HG03108 (cell line): ENCODE data around the gene LYRM2.

Experiments used
- ATAC-seq: cut with Tn5 transposase; IDR thresholded peaks from one replicate; pipeline ENCODE4 v1.9.1; 2021; ENCODE audit warnings: moderate library complexity; ENCODE audit not compliant: unreplicated experiment

Gene LYRM2, protein sequence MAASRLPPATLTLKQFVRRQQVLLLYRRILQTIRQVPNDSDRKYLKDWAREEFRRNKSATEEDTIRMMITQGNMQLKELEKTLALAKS

DNA sequence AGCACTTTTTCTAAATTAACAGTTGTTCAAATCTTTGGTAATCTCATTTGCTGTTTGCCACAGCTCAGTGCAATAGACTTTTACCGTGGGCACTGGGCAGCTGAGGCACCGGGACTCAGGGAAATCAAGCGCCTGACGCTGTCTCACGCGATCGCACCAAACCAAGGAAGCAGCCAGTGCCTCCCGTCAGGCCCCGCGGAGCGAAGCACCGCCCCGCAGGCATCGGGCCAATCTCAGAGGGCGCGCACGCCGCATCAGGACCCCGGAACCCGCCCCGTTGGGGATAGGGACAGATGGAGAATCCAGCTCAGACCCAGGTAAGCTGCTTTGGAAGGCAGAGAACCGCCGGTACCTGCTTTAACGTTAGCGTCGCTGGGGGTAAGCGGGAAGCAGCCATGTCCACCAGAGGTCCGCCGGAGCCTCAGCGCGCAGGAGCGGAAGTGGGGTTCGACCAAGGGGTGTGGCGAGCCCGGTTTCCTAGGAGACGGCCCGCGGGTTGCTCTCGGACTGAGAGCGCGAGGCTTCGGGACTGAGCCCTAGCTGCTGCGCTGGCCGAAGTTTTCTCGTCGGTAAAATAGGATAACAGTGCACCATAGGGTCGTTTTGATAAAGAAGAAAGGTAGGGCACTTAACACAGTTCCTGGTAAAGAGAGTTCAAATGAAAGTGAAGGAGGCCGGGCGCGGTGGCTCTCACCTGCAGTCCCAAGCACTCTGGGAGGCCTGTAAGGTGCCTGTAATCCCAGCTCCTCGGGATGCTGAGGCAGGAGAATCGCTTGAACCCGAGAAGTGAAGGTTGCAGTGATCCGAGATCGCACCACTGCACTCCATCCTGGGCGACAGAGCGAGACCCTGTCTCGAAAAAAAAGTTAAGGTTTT lies at the start of gene LYRM2:
TSS of gene LYRM2 (minus strand) at position 428 of the 876 bp plus-strand sequence. CDS start at position 397, 31 bp downstream.
- peak; percentile 98 for ATAC-seq

DNA sequence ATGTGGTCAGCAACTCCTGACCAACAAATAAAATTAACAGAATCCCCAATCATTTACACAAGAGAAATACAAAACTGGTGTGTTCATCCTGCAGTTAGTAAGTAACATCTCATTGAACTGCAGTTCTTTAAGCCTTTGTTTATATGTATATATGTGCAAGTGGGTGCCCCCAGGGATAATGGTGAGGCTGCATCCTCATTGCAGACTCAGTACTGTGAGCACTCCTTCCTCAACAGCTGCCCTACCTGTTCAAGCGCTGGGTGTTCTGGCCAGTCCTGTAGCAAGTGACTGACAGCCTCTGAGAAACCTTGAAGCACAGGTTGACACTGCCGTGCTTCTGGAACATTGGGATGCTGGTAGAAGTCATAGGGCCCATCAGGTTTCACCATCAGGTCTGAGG lies 49.8 kb upstream of the LYRM2 start:
- ATAC-seq = no peak

DNA sequence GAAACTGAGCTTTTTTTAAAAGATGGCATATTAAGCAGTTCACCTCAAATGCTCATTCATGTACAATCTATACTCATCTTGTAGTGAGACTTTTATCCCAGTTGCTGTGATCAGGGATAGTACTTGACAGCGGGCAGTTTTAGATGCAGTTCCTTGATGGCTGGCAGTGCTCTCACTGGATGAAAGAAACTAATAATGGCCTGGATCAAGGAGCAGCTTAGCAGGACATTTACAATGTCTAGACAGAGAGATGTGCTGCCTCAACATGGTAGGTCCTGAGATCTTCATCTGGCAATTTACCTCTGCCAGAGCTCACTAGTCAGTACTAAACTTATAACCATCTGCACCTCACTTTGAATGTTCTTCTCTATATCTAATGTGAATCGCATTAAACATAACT lies 46.8 kb upstream of the LYRM2 start:
- ATAC-seq = no peak

DNA sequence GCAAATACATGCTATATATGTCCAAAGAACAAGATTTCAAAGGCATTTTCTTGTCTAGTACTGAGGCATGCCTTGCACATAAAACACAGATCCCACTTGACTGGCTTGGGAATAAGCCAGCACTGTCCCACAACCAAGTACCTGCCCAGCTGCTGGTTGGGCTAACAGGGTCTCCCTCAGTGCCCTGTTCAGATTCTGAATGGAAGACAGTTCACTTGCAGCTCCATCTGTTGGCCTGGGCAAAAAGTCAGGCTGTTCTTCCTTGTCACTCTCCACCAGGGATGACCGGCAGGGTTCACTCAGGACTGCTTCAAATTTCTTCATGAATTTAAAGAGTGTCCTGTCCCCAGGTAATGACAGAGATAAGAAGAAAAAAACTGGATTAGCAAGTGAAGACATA lies 44.4 kb upstream of the LYRM2 start:
- no peak for ATAC-seq

DNA sequence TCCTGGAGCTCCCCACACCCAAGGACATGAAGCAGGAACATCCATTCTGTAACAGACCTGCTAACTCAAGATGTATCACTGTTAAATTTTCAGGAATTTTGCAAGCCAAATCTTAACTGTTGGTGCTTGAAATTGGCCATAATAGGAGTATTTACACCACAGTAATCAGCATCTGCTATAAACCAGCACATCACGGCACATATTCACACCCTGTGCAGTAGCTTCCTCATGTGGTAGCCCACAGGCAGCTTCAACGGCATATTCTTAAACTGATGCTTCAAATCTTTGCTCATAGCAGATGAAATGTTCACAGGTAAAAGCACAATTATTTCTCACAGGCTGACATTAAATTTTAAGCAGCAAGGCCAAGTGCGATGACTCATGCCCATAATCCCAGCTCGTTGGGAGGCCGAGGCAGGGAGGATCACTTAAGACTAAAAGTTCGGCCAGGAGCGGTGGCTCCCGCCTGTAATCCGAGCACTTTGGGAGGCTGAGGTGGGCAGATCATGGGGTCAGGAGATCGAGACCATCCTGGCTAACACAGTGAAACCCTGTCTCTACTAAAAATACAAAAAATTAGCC lies 43.5 kb upstream of the LYRM2 start:
- no peak for ATAC-seq

DNA sequence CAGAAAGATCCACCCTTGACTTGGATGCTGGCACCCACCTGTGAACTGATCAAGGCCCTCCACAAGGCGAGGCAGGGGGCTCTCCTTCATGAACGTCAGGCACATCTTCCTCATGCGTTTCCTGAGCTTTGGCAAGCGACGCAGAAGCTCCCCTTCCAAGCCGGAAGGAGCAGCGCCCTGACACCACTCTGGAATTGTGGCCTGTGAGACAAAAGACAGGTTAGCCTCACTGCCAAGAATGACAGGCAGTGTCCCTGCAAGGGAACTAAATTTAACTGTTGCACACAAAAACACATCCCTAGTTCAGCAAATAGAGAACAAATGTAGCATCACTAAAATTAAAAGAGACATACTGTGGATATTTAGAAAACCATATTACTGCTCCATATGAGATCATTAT lies 42.0 kb upstream of the LYRM2 start:
- ATAC-seq = no peak

DNA sequence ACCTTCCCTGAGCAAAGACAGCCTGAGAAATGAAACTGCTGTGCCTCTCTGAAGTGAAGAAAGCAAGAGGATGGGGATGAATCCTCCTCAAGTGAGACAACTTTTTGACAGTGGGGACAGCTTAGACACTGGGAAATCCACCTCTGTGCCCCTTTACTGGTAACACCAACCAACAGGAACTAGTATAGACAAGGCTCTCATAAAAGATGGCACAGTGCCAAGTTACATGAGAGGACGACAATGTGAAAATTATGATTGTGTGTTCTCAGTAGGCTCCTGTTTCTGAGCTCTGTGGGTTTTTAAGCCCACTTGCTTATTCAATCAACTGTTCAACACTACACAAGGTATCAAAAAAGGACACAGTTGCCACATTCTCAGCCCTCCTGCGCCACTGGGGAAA lies 41.6 kb upstream of the LYRM2 start:
- ATAC-seq = no peak

DNA sequence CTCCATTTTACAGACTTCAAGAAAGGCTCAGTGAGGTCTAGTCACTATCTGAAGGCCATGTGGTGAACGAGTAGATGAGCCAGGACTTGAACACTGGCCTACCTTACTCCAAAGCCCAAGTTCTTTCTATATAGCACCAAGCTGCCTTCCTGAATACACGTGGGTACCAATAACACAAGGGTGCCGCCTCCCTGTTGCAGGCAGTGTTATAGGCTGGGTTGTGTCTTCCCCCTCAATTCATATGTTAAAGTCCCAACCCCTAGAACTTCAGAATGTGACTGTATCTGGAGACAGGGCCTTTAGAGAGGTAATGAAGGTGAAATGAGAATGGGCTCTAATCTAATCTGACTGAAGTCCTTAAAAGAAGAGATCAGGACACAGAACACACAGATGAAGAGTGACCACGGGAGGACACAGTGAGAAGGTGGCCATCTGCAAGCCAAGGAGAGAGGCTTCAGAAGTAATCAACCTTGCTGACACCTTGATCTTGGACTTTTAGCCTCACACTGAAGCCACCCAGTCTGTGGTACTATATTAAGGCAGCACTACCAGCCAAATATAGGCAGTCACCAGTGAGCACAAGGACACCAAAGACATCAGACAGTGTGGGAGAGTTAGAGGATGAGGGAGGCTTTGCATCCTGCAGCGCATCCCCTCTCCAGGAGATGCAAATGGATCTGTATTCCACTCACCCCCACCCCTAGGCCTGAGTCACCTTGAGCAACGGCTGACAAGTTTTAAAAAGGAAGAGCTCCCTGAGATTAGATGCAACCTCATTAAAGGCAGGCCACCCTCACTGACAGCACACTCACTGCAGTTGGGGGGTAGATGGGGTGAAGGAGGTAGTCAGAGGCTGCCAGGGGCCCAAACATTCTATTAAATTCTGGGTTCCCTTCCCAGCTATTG lies 40.9 kb upstream of the LYRM2 start:
- no peak for ATAC-seq

DNA sequence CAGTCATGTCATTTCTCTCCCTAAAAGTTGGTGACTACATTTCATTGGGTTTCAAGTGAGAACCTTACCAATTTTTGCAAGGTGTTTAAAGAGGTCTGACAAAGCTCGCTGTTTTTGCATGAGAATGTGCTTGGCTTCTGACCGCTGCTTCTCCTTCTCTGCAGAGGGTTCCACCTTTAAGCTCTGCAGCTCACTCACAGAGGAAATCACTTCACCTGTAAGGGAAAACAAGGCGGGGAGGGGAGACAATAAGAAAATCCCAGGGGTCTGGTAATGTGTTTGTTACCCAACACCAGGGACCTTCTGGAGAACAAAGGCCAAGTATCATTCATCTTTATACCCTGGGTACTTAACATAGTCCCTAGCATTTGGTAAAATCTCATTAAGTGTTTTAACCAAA lies 40.0 kb upstream of the LYRM2 start:
- ATAC-seq = no peak

DNA sequence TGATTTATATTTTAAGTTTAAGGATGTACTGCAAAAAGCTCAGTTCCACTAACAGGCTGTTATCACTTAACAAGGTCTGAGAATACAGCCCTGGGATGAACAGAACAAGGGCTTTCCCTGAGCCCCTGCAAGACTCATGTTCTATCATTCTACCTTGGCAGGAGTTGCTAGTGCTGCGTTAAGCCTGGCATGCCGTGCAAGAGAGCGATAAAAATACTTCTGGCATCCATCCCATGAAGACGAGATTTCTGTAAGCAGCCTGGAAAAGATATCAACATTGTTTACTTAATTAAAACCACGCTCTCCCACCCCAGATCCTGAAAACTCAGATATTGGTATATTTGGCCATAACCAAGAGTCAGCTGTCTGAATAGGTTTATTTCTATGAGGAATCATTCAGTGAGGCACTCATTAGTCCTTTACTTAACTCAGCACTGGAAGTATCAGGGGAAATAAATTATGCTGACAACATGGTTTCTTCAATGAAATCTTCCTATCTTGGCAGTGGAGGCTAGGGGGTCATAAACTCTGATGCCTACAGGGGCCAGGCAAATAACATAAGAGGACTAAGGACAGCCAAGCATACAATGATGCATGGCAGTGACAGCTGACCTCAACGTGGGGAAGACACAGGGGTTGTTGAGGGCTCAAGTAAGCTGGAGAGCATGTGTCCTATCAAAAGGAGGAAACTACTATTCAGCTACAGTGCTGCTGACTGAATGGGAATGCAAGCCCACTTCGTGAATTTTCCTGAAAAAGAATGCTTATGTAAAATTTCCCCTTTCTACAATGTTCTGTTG lies 37.6 kb upstream of the LYRM2 start:
- ATAC-seq = no peak

DNA sequence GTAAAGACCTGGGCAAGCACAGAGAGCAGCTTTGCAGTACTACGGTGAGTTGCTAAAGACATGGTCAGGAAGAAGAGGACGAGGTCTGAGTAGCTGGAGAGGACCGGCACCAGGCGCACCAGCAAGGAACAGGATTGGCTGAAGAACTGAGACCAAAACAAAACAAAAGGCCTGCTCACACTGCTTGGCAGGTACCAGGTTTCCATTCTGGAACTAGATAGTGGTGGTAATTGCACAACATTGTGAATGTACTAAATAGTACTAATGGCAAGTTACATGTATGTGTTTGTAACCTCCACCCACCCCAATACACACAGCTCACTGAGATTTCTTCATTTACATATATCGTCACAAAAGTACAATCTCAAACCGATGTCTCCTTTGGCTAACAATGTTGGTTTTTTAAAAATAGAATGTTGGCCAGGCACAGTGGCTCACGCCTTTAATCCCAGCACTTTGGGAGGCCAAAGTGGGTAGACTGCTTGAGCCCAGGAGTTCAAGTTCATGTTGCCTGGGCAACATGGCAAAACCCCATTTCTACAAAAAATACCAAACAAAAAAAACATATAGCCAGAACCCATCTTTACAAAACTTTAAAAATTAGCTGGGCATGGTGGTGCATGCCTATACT lies 32.5 kb upstream of the LYRM2 start:
- no peak for ATAC-seq

DNA sequence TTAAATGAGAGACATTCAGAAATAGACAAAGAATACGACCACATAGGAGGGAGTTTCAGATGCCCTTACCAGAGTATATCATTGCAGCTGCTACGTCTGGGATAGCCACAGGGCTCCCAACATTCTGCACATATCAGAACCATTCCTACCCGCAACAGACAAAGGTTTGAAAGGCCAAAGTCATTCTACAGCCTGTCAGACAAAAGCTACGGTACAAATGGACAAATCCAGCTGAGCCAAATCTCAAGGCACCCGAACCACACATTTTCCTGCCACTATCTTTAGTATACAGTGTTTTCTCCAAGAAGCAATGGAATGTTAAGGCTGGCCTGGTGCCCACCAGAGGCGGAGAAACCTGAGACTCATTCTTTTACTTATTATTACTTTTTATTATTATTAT lies 30.5 kb upstream of the LYRM2 start:
- ATAC-seq = no peak

DNA sequence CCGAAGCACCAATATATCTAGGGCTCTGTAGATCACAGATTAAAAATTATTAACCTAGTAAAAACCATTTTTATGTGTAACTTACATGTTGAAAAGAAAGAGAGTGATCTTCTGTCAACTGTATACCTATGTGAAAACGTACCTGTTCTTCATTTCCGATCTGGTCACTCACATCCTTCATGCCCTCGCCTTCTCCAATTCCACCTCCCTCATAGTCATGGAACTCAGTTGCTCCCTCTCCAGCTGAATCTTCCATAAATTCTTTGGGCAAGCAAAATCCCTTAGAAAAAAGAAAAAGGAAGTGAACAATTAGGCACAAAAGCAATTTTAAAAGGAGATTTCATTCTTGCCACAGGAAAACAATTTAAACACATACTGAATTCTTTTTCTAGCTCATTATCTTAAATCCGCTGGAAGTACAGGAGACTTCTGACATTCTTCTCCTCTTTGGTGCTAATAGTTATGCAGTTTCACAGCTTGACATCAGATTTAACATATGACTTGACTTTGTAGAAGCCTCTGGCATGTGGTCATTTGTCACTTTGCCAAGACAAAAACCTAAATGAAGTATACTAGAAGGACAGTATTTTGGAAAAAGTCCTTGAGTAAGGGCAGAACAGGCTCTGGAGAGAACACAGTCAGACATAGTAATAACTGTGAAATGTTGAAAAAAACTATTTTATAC lies 29.5 kb upstream of the LYRM2 start:
- ATAC-seq = no peak

DNA sequence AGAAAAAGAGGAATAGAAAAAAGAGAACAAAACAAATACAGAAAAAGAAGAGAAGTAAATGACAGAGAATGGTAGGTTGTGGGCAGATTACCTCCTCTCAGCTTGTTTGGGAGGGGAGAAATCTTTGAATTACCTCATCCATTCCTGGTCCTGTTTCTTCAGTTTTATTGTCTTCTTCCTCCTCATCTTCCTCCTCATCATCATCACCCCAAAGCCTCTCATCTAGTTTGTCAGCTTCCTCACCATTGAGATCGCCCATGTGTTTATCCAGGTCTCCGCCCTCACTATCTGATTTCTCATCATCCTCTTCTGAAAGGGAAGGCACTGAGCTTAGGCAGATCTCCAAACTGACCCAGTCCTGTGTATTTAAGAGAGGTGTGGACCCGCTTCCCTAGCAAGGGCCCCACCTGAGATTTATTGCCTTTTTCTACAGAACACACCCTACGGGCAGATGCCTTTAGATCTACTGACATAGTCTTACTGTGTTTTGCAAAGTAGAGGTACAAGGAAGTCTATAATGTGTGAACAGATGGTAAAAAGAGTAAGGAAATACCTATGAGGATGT lies 24.2 kb upstream of the LYRM2 start:
- no peak for ATAC-seq

DNA sequence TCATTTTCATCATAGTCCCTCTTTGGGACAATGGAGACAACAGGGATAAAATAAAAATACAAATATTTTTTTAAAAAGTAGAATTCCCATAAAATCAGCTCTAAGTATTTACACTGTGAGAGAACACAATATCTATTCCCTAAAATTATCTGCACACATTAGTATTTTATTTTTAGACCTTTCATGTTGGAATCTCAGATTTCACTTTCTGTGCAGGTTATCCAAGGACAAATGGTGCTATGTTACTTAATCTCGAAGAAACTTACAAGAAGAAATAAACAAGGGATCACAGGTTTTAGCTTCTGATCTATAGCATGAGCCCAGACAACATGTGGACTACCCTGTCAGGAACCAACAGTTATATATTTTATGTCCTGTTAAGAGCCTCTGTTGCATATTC lies 23.0 kb upstream of the LYRM2 start:
- ATAC-seq = no peak

DNA sequence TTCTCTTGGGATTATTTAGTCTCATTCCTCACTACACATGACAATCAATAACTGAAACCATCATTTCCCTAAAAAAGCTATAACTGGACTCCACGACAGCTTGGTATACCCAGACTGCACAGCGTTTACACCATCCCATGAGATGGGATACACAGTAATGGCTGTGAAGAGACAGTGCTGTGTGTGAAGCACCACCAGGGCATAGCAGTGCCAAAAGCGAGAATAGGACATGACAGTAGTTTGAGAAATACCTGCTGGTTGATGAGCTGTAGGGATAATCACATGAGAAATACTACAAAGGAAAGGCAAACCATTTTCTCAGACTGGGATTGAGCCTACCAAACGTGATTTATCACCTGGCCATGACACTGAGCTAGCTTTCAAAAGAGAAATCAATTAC lies 22.4 kb upstream of the LYRM2 start:
- ATAC-seq = no peak

DNA sequence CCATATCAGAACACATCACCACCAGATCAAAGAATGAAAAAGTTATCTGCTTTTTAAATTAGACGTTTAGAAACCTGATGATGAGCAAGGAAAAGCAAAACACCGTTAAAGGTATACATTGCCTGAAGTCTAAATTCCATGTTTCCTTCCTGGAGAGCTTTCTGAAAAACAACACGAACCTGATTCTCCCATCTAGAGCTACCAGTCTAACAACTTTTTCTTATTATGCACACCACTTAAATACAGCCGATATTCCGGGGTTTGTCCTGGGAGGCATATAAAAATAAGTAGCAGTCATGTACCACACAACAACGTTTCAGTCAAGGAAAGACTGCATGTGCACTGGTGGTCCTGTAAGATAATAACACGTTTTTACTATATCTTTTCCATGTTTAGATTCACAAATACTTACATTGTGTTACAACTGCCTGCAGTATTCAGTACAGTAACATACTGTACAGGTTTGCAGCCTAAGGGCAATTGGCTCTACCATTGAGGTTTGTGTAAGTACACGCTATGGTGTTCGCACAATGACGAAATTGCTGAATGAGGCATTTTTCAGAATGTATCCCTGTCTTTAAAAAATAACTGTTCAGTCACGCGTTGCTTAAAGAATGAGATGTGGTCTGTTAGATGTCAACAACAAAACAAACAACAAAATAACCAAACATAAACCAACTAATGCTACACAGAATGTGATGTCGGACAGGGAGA lies 19.1 kb upstream of the LYRM2 start:
- ATAC-seq = no peak

DNA sequence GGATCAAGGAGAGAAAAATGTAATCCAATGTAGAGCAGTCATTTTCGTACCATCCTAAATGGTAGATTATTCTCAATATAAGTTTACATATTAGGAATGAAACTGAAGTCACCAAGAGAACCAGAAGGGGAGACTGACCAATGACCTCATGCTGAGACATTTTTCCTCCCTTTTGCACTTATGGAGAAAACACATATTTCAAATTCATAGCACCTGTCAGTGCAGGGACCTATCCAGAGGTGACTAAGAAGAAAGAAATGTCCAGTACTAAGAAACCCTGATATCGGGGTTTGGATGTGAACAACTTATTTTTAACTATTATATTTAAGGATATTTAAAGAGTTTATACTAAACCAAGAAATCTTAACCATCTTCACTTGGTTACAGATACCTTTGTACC lies 16.6 kb upstream of the LYRM2 start:
- ATAC-seq = no peak

DNA sequence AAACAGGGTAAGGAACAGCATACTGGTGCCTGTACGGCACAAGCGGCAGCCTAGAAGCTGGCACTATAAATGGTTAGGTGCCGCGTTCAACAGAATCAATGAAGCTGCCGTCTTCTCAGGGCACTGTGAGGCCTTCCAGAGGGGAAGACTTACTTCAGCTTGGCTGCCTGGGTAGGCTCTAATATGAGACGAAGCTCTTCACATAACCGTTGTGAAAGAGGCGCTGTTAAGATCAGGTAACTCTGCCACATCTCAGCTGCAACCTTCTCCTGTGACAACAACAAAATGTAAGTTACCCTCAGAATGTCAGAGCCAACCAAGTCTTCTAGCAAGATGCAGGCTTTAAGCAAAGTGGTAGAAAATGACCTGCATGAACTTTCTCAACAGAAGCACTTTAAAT lies 12.0 kb upstream of the LYRM2 start:
- no peak for ATAC-seq
